Renal pelvis (tissue), 4 donors: Measurements from ENCODE around the gene CENPC. TPM values are rescaled to one million over a fixed set of nuclear protein-coding genes. Genes with fewer than 3 reads are reported as not detected.
"Not testable (repeated sequence)": the region's sequence is repeated elsewhere in the genome, so short reads cannot be mapped to it uniquely, and the experiment has no call there.

ENCODE experiments used
- DNase-seq: peaks from one replicate; pipeline ENCODE4 v3.0.0-alpha.2; 2013
- polyA plus RNA-seq, 3 donors: library from polyadenylated mRNA; unstranded; fragments of 120-200 nt; gene quantifications; one replicate each; pipeline ENCODE4 v1.2.1, GENCODE V29; 2013; ENCODE audit not compliant: insufficient read length in 3 of 3

CENPC gene
- polyA plus RNA-seq, 3 donors = 22.7 to 27.9 (median 27.9) TPM

DNA sequence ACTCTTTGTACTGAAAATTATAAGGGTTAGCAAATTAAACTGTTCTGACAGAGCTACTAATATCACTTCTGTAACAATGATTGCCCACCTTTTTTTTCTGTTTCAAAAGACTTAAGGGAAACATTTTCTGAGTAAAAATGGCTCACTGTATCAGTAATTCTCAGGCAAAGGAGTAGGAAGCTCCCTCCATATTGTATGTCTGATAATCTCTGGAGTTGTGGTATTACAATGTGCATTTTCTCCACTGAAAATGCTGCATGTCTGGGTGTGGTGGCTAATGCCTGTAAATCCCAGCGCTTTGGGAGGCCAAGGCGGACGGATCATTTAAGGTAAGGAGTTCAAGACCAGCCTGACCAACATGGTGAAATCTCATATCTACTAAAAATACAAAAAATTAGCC lies 8.8 kb upstream of the CENPC start:
- DNase-seq = no peak

DNA sequence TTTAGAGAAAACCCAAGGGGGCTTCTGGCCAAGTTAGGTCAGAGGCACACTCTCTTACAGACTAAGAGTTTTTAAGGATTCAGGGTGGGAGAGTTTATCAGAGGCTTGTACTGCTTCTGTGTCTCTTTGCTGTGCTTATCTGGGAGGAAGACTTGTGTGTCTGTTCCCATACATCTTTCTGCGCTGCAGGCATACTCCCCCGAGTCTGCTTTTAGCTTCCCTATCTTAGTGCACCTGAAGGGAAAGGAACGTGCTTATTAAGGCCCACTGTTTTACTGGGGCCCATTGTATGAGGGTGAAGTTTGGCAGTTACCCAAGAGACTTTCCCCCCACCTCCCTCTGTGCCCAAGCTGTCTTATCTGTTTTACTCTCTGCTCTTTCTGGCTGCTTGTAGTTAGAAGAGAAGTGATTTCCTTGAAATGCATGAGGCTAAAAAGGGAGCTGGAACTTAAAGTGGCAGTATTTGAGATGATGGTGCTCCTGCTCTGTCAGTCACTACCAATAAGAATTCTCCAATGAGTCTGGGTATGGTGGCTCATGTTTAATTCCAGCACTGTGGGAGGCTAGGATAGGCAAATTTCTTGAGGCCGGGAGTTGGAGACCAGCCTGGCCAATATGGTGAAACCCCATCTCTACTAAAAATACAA lies 7.0 kb upstream of the CENPC start:
- not testable (repeated sequence) for DNase-seq

DNA sequence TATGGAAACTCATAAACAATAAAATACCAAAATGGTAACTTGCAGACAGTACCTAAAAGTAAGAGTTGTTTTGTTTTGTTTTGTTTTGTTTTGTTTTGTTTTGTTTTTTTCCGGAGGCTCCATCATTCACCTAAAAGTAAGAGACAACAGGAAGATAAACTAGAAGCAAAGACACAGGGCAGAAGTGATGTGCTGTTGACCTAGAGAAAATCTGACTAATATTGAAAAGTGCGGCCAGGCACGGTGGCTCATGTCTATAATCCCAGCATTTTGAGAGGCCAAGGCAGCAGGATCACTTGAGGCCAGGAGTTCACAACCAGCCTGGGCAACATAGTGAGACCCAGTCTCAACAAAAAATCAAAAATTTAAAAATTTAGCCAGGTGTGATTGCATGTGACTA lies 5.6 kb upstream of the CENPC start:
- DNase-seq = no peak

DNA sequence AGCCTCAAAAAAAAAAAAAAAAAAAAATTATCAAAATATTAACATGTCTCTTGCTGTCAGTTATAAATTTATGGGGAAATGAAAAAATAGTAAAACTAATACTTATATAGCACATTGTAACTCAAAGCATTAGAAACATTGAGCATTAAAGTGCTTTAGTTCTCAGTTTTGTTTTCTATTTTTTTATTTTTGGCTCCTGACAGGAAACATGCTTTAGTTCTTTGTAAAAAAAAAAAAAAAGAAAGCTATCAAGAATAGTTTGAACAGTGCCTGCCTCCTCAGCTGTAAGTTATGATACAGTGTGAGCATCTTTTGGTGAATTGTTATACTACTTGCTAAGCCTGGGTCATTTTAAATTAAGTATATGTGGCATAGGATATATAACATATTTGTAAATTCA lies 5.1 kb upstream of the CENPC start:
- no peak for DNase-seq

DNA sequence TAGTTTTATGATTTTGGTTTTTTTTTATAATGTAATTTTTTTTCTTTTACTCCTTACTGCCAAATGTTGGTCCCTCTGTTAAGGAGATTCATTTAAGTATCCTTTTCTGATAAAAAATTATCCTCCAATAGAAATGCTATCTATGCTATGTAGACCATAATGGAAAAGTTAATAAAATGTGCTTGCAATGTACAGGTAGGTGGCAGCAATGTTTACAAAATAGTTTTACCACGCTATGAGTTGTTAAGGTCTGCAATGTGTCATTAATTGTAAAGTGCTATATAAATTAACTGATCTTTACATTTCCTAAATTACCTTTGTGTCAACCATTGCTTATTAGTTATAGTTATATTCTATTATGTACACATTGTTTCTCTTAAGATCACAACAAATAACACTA lies 3.8 kb upstream of the CENPC start:
- peak; percentile 15 for DNase-seq

DNA sequence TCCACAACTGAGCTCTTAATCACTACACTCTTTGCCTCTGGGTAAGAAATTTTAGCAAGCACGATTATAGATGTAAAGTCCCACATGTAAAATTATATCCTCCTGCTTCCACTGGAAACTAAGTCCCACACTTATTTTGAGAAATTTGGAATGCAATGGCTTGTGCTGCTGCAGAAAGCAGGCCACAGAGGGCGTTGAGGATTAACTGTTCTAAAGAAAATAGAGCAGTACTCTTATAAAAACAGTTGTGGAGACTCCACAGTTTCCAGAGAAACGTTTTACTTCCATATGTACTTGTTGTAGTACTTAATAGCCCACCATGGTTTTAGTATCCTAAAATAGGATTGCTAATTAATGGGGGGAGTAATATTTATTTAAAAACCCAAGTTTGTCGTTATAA lies 1.7 kb upstream of the CENPC start:
- no peak for DNase-seq

DNA sequence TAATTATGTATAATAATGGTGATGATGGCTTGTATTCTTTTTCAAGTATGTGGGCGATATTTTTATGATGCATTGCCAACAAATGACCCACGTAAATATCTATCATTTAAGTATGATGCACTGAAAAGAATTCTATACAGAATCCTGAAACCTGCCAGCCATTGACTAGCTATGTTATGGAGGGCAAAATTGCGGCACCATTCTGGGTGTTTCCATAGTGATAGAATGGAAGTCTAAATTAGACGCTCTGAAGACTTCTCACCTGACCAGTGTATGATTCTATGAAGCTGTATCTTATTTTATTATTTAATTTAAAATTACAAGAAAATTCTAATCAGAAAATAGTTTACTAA lies 677 bp upstream of the CENPC start:
- no peak for DNase-seq

DNA sequence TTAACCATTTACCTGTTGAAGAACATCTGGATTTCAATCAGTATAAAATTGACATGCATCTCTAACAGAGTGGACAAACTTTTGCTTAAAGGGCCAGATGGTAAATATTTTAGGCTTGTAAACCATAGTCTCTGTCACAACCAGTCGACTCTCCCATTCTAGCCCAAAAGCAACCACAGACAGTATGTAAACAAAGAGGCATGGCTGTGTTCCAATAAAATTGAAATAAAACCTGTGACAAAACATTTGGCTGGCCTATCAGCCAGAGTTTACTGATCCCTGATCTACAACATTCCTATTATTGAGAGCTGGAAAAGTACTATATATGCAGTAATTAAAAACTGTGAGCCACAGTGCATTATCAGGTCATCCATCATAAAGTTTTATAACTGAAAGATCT lies 3.2 kb downstream of the CENPC start:
- no peak for DNase-seq

DNA sequence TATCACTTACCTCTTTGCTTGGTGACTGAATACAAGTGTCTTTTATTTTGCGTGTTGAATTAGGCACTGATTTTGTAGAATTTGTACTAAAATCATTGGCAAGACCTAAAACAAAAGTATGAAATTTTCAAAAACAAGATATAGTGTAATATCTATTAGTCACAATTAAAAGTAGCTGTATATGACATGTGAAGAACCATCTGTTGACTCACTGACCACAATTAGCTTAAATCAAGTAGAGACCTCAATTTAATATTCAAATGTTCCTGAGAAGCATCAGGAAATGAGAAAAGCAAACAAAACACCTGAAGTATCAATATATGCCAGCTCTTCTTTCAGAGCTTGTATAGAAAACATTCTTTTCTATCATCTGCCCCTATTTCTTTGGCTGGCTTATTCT lies 5.5 kb downstream of the CENPC start:
- DNase-seq = no peak

DNA sequence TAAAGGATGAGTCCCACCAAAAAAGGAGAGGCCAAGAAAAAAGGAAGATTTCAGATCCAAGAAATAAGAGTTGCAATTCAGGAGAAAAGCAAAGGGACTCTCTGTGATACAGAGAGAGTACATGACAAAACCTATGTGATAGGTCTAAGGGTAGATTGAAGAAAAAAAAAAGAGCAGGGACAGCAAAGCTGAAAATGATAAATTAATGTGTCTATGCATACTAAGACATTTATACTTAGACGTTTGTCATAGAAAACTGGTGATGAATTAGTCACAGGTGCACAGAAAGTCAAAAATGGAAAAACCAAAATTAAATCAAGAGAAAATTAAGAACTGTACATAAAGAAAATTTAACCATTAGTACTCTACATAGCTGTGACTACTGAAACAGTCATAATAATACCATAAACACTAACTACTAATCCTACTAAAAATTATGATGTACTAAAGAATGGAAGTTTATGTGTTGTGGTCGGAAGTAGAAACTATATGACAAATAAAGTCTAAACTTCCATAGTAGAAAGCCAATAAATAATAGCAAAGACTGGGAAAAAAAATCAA lies 9.9 kb downstream of the CENPC start:
- DNase-seq = no peak

DNA sequence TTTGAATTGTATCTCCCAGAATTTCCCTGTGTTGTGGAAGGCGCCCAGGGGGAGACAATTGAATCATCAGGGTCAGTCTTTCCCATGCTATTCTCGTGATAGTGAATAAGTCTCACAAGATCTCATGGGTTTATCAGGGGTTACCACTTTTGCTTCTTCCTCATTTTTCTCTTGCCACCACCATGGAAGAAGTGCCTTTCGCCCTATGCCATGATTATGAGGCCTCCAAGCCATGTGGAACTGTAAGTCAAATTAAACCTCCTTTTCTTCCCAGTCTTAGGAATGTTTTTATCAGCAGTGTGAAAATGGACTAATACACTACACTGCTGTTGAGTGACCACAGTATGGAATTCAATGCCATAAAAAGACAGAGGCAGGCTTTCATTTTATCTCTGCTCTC lies 12.2 kb downstream of the CENPC start:
- no peak for DNase-seq

DNA sequence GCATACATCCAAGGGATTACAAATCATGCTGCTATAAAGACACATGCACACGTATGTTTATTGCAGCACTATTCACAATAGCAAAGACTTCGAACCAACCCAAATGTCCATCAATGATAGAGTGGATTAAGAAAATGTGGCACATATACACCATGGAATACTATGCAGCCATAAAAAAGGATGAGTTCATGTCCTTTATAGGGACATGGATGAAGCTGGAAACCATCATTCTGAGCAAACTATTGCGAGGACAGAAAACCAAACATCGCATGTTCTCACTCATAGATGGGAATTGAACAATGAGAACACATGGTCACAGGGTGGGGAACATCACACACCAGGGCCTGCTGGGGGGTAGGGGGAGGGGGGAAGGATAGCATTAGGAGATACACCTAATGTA lies 12.9 kb downstream of the CENPC start:
- not testable (repeated sequence) for DNase-seq

DNA sequence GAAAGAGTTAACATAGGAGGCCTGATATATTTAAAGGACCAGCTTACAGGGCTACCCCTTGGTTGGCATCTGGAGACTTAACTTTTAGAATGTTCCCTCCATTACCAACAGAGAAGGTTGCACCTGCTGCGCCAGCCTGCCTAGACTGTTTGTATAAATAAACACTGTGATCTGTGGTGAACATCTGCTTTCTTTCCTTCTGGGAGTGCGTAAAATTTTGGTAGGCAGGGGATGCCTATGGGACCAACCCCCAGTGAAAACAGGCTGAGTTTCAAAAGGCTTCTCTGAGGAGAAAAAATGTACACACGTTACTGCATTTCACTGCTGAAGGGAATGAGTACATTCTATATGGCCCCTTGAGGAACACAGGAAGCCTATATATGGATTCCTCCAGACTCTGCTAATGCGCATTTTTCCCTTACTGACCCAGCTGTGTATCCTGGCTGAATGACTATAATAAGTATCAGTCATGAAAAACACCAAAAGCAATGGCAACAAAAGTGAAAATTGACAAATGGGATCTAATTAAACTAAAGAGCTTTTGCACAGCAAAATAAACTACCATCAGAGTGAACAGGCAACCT lies 13.8 kb downstream of the CENPC start:
- DNase-seq = no peak

DNA sequence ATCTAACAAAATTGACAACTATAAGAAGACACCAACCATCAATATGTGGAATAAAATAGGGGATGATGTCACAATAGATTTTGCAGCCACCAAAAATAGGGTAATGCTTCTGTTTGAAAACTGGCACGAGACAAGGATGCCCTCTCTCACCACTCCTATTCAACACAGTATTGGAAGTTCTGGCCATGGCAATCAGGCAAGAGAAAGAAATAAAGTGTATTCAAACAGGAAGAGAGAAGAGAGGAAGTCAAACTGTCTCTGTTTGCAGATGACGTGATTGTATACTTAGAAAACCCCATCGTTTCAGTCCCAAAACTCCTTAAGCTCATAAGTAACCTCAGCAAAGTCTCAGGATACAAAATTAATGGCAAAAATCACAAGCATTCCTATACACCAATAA lies 21.2 kb downstream of the CENPC start:
- DNase-seq = not testable (repeated sequence)

DNA sequence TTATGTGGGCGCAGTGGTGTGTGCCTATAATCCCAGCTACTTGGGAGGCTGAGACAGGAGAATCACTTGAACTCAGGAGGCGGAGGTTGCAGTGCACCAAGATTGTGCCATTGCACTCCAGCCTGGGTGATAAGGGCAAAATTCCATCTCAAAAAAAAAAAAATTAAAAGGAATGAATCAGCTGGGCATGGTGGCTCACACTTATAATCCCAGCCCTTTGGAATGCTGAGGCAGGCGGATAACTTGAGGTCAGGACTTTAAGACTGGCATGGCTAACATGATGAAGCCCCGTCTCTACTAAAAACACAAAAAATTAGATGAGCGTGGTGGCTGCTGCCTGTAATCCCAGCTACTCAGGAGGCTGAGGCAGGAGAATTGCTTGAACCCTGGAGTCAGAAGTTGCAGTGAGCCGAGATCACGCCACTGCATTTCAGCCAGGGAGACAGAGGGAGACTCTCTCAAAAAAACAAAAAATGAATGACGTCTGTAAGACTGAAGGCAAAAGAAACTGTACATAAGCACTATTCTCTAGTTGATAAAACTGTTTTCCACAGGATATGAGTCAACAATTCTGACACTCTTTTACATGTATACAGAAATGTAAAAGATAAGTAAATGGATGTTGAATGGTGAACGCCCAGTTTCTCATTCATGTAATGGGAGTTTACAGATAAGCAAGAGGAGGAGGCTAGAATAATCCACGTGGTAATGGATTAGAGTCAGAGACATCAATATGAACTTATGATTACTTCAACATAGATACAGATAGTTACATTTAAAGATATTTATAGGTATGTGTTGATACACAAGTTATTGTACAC lies 22.2 kb downstream of the CENPC start:
- DNase-seq = no peak

DNA sequence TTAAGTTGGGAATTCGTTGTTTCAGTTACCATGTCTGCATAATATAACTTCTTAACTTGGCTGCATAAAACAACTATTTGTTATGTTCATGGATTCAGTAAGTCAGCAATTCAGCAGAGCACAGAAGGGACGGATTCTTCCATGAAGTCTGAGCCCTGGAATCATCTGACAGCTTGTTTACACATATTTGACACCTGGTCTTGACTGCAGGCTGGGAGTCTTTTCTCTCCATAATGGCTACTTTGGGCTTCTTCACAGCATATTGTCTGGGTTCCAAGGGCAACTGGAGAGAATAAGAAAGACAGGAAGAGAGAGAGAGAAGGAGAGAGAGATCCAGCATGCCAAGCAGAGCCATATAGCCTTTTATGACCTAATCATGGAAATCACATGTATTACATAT lies 23.1 kb downstream of the CENPC start:
- no peak for DNase-seq

DNA sequence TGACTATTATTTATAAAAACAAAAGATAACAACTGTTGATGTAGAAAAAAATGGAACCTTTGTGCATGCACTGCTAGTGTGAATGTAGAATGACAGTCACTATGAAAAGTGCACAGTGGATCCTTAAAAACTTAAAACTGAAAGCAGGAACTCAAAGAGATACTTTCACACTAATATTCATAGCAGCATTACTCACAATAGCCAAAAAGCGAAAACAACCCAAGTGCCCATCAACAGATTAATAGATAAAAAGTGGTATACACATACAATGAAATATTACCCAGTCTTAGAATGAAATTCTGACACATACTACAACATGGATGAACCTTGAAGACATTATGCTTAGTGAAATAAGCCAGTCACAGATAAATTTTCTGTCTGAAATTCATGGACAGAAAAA lies 23.8 kb downstream of the CENPC start:
- no peak for DNase-seq

DNA sequence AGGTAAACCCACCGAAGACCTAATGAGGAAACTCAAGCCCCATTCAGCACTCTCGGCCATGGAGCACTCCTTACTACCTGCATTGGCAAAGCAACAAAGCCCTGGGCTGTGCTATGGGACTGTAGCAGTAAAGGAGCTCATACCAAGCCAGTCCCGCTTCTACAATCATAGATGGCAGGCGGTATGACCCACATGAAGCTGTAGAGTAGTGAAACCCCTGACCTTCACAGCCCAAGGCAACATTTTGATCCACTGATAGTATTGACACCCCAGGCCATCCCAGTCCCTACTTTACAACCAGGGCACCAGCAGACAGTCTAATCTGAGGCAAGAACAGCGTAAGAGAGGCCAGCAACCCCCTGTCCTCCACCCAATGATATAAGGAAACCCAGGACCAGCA lies 25.2 kb downstream of the CENPC start:
- no peak for DNase-seq

DNA sequence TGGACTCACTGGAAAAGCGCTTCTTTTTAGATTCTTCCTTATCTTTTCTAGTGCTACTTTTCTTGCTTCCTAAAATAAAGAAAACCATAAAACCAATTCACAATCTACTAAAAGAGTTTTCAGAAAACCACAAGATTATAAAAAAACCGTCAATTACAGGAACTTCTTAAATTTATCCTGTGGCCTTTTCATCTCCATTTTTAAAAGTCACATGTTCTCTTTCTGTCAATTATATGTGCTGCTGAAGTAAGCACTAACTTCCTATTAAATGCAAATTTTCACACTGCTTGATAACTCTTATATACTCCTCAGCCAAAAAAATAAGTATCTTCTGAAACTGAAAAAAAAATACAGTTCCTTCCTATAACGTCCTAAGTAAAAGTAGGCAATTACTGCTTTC lies 32.8 kb downstream of the CENPC start:
- no peak for DNase-seq

DNA sequence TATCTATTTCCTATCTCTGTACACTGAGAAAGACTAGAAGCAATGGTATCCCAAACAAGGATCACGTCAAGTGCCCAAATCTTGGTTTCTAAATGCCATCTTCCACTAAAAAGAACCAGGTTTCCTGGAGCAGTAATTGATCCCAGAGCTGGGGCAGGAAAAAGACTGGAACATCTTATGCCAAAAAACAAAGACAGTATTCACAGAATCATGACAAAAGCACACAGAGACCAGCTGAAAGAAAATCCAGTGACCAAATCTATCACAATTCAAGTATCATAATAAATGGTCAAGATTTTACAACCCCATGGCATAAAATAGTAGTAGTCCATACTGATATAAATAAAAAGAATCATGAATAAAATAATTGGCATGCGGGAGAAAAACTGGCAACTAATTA lies 44.9 kb downstream of the CENPC start:
- no peak for DNase-seq

DNA sequence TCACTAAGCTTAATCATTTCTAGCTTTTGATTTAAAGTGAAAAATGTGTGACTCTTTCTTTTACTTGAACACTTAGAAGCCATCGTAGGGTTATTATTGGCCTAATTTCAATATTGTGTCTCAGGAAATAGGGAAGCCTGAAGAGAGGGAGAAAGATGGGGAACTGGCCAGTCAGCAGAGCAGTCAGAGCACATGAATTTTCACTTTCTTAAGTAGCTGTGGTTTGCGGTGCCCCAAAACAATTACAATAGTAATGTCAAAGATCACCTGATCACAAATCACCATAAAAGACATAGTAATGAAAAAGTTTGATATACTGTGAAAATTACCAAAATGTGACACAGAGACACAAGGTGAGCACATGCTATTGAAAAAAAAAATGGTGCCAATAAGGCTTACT lies 45.5 kb downstream of the CENPC start:
- DNase-seq = no peak

DNA sequence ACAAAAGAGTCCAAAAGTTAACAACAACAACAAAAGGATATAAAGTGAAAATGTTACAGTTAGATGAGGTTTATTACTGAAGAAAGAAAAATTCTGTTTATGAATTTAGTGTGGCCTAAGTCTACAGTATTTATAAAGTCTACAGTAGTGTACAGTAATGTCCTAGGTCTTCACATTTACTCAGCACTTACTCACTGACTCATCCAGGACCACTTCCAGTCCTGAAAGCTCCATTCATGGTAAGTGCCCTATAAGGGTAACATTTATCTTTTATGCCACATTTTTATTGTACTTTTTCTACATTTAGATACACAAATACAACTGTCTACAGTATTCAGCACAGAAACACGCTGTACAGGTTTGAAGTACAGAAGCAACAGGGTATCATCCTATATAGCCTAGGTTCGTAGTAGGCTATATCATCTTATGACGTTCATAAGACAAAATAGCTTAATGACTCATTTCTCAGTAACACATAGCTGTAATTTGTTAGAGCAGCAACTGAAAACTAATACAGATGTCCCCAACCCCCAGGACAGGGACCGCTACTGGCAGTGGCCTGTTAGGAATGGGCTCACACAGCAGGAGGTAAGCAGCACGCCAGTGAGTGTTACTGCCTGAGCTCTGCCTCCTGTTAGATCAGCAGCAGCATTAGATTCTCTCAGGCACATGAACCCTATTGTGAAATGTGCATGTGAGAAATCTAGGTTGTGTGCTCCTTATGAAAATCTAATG lies 61.3 kb downstream of the CENPC start:
- DNase-seq = no peak

DNA sequence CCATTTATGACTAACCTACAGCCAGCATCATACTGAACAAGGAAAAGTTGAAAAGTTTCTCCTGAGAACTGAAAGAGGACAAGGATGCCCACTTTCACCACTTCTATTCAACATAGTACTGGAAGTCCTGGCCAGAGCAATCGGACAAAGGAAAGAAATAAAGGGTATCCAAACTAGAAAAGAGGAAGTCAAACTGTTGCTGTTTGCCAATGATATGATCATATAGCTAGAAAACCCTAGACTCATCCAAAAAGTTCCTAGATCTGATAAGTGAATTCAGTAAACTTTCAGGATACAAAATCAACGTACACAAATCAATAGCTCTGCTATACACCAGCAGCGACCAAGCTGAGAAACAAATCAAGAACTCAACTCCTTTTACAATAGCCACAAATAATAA lies 64.5 kb downstream of the CENPC start:
- DNase-seq = no peak
